ENCODE measurements around the gene LRRC4C.

Gene LRRC4C

GRCh38 chr11:41405812-41406211 is 53.6 kb downstream of the LRRC4C start:
- H3K27ac ChIP-seq: no peak overlapping the region
- POLR2A ChIA-PET (ENCODE audit: low non-redundant PET): no interaction called here
- no peak for DNase-seq (ENCODE audit: low spot score)
- TF ChIP-seq CTCF (conservative IDR thresholded peaks at IDR 0.05; ENCODE audit: low read depth): no peak
- CTCF ChIA-PET: interaction anchor here (1.0 kb wide), 1 partner anchor 10 kb away, joined by 3 read pairs; no protein-coding TSS in a partner anchor

GRCh38 chr11:41404109-41404508 is 55.3 kb downstream of the LRRC4C start:
- no peak for TF ChIP-seq CTCF (conservative IDR thresholded peaks at IDR 0.05; ENCODE audit: low read depth)
- POLR2A ChIA-PET (ENCODE audit: low non-redundant PET): no interaction called here
- DNase-seq (ENCODE audit: low spot score): no peak
- CTCF ChIA-PET: no interaction called here
- no peak overlapping the region for H3K27ac ChIP-seq

GRCh38 chr11:41403458-41403857 is 56.0 kb downstream of the LRRC4C start:
- no peak for DNase-seq (ENCODE audit: low spot score)
- POLR2A ChIA-PET (ENCODE audit: low non-redundant PET): no interaction called here
- H3K27ac ChIP-seq: no peak overlapping the region
- TF ChIP-seq CTCF (conservative IDR thresholded peaks at IDR 0.05; ENCODE audit: low read depth): no peak
- CTCF ChIA-PET: interaction anchor here (0.7 kb wide), 1 partner anchor 141 kb away, joined by 3 read pairs; no protein-coding TSS in a partner anchor

- POLR2A ChIA-PET (ENCODE audit: low non-redundant PET): no interaction called here
- no peak for DNase-seq (ENCODE audit: low spot score)
These were observed 58.6 kb downstream of the LRRC4C start for GRCh38 chr11:41400819-41401382.

GRCh38 chr11:41400124-41400523 is 59.3 kb downstream of the LRRC4C start:
- H3K27ac ChIP-seq: no peak overlapping the region
- no peak for DNase-seq (ENCODE audit: low spot score)
- ChIA-PET POLR2A (ENCODE audit: low non-redundant PET) (no interaction called here), CTCF (no interaction called here)
- no peak for TF ChIP-seq CTCF (conservative IDR thresholded peaks at IDR 0.05; ENCODE audit: low read depth)

More at GRCh38 chr11:41400819-41401382, 58.6 kb downstream of the LRRC4C start:
- no peak for TF ChIP-seq CTCF (conservative IDR thresholded peaks at IDR 0.05; ENCODE audit: low read depth)
- no peak overlapping the region for H3K27ac ChIP-seq
- CTCF ChIA-PET: no interaction called here

- no peak for DNase-seq (ENCODE audit: low spot score)
- no peak for TF ChIP-seq CTCF (conservative IDR thresholded peaks at IDR 0.05; ENCODE audit: low read depth)
- H3K27ac ChIP-seq: no peak overlapping the region
- POLR2A ChIA-PET (ENCODE audit: low non-redundant PET): no interaction called here
- CTCF ChIA-PET: no interaction called here
These were observed 60.1 kb downstream of the LRRC4C start for GRCh38 chr11:41399323-41399722.
